Body of pancreas (tissue), 4 donors: Measurements from ENCODE around the gene AQP2.

Experiments
- POLR2A ChIP-seq, 3 donors: fragments of 450-650 bp; IDR thresholded peaks; one replicate each; pipeline ENCODE4 v1.6.1; 2016; ENCODE audit warnings: antibody characterized with exemption in 3 of 3, mild to moderate bottlenecking in 2 of 3
- TF ChIP-seq, protein P1 (sequence below), 7 experiments: fragments of 450-650 bp in 4 of 7; fragments of 200-600 bp in 3 of 7; sonication (generic) in 3 of 7; IDR thresholded peaks; one replicate each; pipeline ENCODE4 v1.5.1; 2016 to 2019; ENCODE audit warnings: antibody characterized with exemption in 7 of 7

DNA sequence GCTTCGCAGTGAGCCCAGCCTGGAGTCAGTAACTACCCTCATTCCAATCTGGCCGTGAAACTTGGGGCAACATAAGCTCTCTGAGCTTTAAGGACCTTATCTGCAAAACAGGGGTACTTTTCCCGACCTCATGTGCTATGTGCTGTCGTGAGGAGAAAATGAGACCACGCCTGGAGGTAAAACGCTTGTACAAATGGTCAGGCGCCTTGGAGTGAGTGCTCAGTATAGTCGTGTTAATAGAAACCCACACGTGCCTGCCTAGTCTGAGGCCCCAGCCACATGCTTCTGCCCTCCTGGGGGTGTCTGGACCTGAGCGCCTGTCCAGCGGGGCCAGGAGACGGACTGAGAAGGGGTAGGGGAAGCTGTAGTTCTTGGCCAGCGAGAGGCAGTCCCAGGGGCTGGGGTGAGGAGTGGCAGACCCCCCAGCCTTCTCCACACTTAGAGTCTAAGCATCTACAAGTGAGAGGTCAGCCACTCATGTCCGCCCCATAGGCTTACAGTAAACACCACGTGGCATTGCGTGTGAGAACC is 16.0 kb downstream of the AQP2 start:
- TF ChIP-seq, protein P1, sequence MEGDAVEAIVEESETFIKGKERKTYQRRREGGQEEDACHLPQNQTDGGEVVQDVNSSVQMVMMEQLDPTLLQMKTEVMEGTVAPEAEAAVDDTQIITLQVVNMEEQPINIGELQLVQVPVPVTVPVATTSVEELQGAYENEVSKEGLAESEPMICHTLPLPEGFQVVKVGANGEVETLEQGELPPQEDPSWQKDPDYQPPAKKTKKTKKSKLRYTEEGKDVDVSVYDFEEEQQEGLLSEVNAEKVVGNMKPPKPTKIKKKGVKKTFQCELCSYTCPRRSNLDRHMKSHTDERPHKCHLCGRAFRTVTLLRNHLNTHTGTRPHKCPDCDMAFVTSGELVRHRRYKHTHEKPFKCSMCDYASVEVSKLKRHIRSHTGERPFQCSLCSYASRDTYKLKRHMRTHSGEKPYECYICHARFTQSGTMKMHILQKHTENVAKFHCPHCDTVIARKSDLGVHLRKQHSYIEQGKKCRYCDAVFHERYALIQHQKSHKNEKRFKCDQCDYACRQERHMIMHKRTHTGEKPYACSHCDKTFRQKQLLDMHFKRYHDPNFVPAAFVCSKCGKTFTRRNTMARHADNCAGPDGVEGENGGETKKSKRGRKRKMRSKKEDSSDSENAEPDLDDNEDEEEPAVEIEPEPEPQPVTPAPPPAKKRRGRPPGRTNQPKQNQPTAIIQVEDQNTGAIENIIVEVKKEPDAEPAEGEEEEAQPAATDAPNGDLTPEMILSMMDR (IDR thresholded peaks at IDR 0.05), result no peak
- no peak for TF ChIP-seq POLR2A (IDR thresholded peaks at IDR 0.05)
